CD4-positive, alpha-beta T cell treated with Interferon gamma for 1 hour (primary cell): ENCODE results near the gene FAM53C.
"Not testable (repeated sequence)": the region's sequence is repeated elsewhere in the genome, so short reads cannot be mapped to it uniquely, and the experiment has no call there.

Experiments
- DNase-seq: peaks from one replicate; pipeline ENCODE4 v3.0.0-alpha.2; 2020

Gene FAM53C

GRCh38 chr5:138351517-138351916 is 13.5 kb downstream of the FAM53C start:
- DNase-seq = no peak

GRCh38 chr5:138352071-138352721 is 14.1 kb downstream of the FAM53C start, which contains the start of gene KDM3B:
Gene KDM3B (plus strand): TSS chr5:138352685. CDS start chr5:138352796, 111 bp downstream.
- DNase-seq = peak; percentile 92

- peak; percentile 72 for DNase-seq
These were observed 14.9 kb downstream of the FAM53C start for GRCh38 chr5:138352722-138353559.

DNA sequence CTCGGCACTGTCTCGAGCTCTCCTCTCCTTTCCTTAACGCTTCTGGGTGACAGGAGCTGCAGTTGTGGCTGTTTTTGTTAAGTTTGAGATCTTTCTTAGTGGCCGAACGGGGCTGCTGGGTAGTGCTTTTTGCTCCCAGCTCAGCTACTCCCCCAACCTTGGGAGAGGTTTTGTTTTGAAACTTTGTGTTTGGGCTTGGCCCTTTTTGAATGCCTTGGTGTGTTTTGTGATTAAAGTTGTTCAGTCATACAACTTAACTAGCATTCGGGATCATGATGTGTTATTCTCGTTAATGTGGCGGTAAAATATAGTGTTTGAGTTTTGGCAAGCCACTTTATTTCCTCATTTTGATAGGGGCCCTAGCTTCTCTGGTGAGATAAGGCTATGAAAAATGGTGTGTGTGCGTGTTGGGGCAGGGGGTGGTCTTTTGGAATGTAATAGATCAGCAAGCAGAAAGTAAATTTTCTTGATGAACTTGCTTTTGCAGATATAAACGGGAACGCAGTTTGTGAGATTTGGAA is 15.6 kb downstream of the FAM53C start:
- DNase-seq = no peak

DNA sequence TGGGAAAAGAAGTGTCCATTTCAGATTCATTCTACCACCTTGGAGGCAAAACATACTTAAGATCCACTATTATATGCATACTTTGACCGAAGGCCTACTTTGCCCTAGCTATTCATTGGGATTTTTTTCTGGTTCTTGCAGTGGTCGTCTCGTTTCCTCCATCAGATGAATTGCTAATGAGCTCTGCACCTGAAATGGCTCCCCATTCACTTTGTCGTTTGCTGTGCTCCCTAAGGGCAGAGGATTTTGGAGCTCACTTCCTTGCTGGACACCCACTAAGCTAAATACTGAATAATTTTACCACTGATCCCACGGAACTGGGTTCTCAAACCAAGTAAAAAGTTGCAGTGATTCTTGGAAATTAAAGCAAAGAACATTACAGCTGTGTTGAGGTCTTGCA is 16.3 kb downstream of the FAM53C start:
- no peak for DNase-seq

- peak; percentile 53 for DNase-seq
These were observed 16.9 kb downstream of the FAM53C start for GRCh38 chr5:138354926-138355378.

DNA sequence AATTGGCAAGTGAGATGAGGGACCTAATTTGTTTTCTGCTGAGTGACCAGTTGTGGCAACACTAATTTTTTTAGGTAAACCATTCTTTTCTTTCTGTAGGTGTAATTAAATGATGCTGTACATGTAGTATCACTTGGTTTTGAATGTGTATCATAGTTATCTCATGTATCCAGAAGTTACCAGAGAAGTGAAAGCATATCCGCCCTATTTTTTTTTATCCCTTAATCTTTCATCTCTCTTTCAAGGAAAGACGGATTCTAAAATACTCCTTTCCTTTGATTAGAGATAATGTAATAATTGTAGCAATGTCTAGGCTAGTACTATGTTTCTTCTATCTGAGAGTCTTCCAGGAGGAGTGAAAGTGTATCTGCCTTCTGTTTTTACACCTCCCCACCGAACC is 21.6 kb downstream of the FAM53C start:
- no peak for DNase-seq

- no peak for DNase-seq
These were observed 22.9 kb downstream of the FAM53C start for GRCh38 chr5:138360941-138361452.

- DNase-seq = no peak
These were observed 26.5 kb downstream of the FAM53C start for GRCh38 chr5:138364576-138364975.

- DNase-seq = no peak
These were observed 28.7 kb downstream of the FAM53C start for GRCh38 chr5:138366632-138367382.

DNA sequence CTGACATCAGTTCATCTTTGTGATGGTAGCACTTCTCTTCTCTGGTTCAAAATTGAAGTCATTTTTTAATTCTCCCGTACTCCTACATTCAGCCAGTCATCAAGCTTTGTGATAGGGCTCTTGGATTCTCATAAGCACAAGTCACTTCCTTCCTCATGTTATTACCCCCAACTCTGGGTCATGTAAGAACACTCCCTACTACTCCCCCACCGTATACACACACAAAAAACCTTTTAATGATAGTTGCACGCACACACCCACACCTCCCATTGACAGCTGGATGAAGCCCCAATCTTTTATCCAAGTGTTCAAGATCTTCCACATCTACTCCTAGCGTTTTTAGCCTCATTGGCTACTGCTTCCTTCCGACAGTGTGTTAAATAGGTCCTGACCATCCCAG is 31.2 kb downstream of the FAM53C start:
- no peak for DNase-seq

- DNase-seq = no peak
These were observed 31.6 kb downstream of the FAM53C start for GRCh38 chr5:138369706-138370105.

- no peak for DNase-seq
These were observed 32.5 kb downstream of the FAM53C start for GRCh38 chr5:138370537-138370936.

GRCh38 chr5:138371454-138371853 is 33.4 kb downstream of the FAM53C start:
- DNase-seq = no peak

GRCh38 chr5:138372225-138372624 is 34.2 kb downstream of the FAM53C start:
- no peak for DNase-seq

DNA sequence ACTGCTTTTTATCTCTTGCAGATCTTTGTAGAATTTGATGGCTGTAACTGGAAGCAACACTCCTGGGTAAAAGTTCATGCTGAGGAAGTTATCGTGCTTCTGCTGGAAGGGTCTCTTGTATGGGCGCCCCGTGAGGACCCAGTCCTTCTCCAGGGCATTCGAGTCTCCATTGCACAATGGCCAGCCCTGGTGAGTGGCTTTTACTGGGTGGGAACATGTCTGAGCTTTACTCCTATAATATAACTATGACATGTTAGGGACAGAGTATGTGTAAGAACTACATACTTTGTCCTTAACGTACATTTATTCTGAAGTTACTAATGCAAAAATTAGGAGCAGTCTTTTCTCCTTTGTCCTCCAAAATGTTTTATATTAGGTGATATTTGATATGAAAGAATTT is 34.6 kb downstream of the FAM53C start:
- no peak for DNase-seq

GRCh38 chr5:138382347-138382746 is 44.3 kb downstream of the FAM53C start:
- no peak for DNase-seq

DNA sequence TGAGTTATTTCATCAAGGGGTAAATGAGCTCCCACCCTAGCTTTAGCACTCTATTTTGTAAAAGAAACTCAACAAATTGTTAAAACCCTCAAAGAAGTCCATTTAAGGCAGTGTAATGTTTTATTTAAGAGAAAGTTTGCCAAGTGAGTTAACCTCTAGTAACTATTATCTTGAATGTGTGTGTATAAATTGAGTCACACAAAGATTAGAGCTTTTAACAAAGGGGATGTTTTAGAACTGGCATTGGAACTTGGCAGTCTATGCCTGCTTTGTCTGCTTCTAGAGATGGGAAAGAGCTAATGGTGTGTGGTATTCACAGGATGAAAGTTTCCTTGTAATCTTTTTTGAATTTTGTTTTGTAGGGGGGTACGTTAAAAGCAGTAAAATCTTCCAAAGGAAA is 47.6 kb downstream of the FAM53C start:
- no peak for DNase-seq

- no peak for DNase-seq
These were observed 48.2 kb downstream of the FAM53C start for GRCh38 chr5:138386290-138386689.

- DNase-seq = no peak
These were observed 51.3 kb downstream of the FAM53C start for GRCh38 chr5:138389332-138389731.

- DNase-seq = not testable (repeated sequence)
These were observed 51.8 kb downstream of the FAM53C start for GRCh38 chr5:138389911-138390310.

DNA sequence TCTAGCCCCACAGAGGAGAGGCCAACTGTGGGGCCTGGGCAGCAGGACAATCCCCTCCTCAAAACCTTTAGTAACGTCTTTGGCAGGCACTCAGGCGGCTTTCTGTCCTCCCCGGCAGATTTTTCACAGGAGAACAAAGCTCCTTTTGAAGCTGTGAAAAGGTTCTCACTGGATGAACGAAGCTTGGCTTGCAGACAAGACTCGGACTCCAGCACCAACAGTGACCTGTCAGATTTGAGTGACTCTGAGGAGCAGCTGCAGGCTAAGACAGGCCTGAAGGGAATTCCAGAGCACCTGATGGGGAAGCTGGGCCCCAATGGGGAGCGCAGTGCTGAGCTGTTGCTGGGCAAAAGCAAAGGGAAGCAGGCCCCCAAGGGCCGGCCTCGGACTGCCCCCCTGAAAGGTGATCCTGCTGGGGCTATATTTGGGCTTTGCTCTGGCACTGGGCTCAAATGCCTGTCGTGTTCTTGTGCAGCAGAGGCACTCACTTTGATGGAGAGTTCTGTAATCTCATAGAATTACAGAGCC is 53.9 kb downstream of the FAM53C start:
- DNase-seq = no peak
